ENCODE data around the gene FBXW7.

Gene FBXW7

GRCh38 chr4:152273343-152273742, 262.5 kb downstream of the FBXW7 start:
- no peak for DNase-seq

Measured in NCI-H510A treated with DMSO at 0.1 percent for 48 hours (cell line).